Nephron progenitor cell (in vitro differentiated cells): ENCODE data around the gene MTG2.
A peak's percentile ranks its signal among the peaks of the same experiment; 100 is the strongest.

Experiments
- DNase-seq: peaks from one replicate; pipeline ENCODE4 v3.0.0; 2021
- H3K27ac Mint-ChIP-seq: 2 replicates; pipeline ENCODE4 v1.8.0; 2021; ENCODE audit warnings: mild to moderate bottlenecking, moderate library complexity, mixed read lengths
- H3K27me3 Mint-ChIP-seq: 2 replicates; pipeline ENCODE4 v1.8.0; 2021; ENCODE audit warnings: mild to moderate bottlenecking, low read depth, mixed read lengths; ENCODE audit not compliant: poor library complexity
- H3K36me3 Mint-ChIP-seq: 2 replicates; pipeline ENCODE4 v1.8.0; 2021; ENCODE audit warnings: low read depth, mixed read lengths
- H3K4me1 Mint-ChIP-seq: 2 replicates; pipeline ENCODE4 v1.8.0; 2021; ENCODE audit warnings: mixed read lengths
- H3K4me3 Mint-ChIP-seq: 2 replicates; pipeline ENCODE4 v1.8.0; 2021; ENCODE audit warnings: mild to moderate bottlenecking, moderate library complexity, mixed read lengths
- H3K9me3 Mint-ChIP-seq: 2 replicates; pipeline ENCODE4 v1.8.0; 2021; ENCODE audit warnings: mild to moderate bottlenecking, moderate library complexity, mixed read lengths
- TF ChIP-seq, protein P1 (sequence below): fragments of 200-600 bp; sonication (generic); IDR thresholded peaks from 2 replicates; pipeline ENCODE4 v1.5.0; 2021; ENCODE audit warnings: antibody characterized with exemption

Gene MTG2

GRCh38 chr20:62186887-62187866 is 4.3 kb downstream of the MTG2 start:
- Mint-ChIP-seq H3K4me3 (no peak overlapping the region), H3K36me3 (peaks cover 7% of the 10 kb centered on the region), H3K27ac (peak overlapping the region; percentile 33), H3K4me1 (peaks cover 19% of the 10 kb centered on the region), H3K27me3 (peaks cover 2% of the 10 kb centered on the region), H3K9me3 (no peaks in the 10 kb centered on the region)
- TF ChIP-seq, protein P1, sequence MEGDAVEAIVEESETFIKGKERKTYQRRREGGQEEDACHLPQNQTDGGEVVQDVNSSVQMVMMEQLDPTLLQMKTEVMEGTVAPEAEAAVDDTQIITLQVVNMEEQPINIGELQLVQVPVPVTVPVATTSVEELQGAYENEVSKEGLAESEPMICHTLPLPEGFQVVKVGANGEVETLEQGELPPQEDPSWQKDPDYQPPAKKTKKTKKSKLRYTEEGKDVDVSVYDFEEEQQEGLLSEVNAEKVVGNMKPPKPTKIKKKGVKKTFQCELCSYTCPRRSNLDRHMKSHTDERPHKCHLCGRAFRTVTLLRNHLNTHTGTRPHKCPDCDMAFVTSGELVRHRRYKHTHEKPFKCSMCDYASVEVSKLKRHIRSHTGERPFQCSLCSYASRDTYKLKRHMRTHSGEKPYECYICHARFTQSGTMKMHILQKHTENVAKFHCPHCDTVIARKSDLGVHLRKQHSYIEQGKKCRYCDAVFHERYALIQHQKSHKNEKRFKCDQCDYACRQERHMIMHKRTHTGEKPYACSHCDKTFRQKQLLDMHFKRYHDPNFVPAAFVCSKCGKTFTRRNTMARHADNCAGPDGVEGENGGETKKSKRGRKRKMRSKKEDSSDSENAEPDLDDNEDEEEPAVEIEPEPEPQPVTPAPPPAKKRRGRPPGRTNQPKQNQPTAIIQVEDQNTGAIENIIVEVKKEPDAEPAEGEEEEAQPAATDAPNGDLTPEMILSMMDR = no peak
- DNase-seq = no peak

DNA sequence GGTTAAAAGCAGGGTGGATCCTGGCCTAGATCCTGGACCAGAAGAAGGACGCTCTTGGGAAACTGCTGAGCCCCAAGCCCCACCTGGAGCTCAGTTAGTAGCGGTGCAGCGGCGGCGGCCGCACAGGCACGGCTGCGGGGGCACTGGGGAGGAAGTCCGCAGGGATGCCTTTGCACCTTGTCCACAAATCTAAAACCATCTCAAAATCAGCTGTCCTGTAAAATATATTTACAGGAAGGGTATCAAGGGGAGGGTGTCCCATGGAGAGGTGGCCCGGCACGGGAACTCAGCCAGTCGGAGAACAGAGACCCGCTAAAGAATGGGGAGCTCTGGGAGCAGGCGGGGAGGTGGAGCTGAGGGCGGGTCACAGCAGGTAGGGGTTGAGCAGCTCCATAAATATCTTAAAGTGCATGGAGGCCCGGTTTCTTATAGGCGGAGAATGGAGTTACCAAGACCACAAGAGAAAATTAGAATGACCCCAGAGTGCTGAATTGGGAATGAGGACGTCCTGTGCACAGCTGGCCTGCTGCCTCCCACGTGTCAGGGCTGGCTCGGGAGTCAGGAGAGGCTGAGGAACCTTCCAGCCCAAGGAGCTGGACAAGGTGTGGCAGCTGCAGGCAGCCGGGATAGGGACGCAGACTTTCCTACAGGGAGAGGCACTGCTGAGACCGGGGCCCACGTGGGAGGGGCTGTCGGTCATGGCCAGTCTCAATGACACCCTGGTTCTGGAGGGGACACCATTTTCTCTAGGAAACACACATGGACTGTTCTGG is 8.0 kb downstream of the MTG2 start:
- Mint-ChIP-seq H3K36me3 (peaks cover 13% of the 10 kb centered on the region), H3K4me3 (no peak overlapping the region), H3K27me3 (no peaks in the 10 kb centered on the region), H3K27ac (peak overlapping the region; percentile 17), H3K4me1 (peaks cover 9% of the 10 kb centered on the region), H3K9me3 (no peaks in the 10 kb centered on the region)
- TF ChIP-seq, protein P1 = no peak
- no peak for DNase-seq

DNA sequence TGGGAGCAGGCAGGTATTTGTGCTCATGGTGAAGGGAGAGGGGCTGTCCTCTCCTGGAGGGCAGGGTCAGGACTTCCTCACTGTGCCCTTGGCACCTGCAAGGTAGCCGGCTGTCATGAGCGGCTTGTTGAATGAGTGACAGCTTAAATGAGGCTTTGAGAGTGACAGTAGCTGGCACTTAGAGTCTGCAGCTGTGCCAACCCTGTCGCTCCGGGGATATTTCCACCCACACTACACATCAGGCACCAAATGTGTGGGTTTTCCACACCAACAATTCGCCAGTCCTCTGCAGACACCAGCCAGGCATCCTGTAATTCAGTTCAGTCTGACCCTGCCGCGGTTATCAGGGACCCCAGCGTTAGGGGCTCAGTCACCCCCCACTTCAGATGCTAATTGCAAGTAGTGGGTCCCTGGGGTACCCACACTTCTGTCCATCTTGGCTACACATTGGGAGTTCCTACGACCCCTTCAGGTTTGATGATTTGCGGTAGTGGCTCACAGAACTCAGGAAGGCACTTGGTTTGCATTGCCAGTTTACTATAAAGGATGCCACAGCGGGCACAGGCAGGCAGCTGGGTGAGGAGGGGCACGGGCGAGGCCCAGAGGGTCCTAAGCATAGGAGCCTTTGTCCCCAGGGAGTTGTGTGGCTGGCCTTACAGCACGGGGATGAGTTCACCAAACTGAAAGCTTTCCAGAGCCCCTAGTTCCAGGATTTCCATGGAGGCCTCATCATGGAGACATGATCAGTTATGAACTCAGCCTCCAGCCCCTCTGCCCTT is 9.1 kb downstream of the MTG2 start:
- Mint-ChIP-seq H3K9me3 (no peaks in the 10 kb centered on the region), H3K36me3 (peaks cover 14% of the 10 kb centered on the region), H3K4me1 (peaks cover 5% of the 10 kb centered on the region), H3K27ac (no peak overlapping the region), H3K4me3 (no peak overlapping the region), H3K27me3 (no peaks in the 10 kb centered on the region)
- TF ChIP-seq, protein P1 = no peak
- DNase-seq = no peak

DNA sequence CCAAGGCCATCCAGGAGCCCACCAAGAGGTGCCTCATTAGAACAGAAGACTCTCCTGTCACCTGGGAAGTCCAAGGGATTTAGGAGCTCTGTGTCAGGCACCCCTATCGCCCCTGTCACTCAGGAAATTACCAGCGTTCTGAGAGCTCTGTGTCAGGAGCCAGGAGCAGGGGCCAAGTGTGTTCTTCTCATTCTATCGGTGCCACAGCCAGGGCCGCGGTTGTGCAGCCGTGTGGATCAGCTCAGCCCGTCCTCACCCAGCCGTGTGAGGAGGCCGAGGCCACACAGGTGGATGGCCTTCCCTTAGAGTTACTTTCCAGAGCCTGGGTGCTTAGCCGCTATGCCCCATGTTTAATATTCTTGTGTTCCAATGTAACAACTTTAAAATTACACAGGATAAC is 9.8 kb downstream of the MTG2 start:
- no peaks in the 10 kb centered on the region for H3K27me3 Mint-ChIP-seq
- TF ChIP-seq, protein P1 = no peak
- no peaks in the 10 kb centered on the region for H3K9me3 Mint-ChIP-seq
- no peak overlapping the region for H3K27ac Mint-ChIP-seq
- peaks cover 5% of the 10 kb centered on the region for H3K4me1 Mint-ChIP-seq
- peaks cover 14% of the 10 kb centered on the region for H3K36me3 Mint-ChIP-seq
- DNase-seq = no peak
- no peak overlapping the region for H3K4me3 Mint-ChIP-seq

- TF ChIP-seq, protein P1 = no peak
- Mint-ChIP-seq H3K27ac (no peak overlapping the region), H3K36me3 (peaks cover 18% of the 10 kb centered on the region), H3K4me1 (peaks cover 5% of the 10 kb centered on the region), H3K27me3 (no peaks in the 10 kb centered on the region), H3K9me3 (no peaks in the 10 kb centered on the region), H3K4me3 (no peak overlapping the region)
- no peak for DNase-seq
Observed at GRCh38 chr20:62193079-62194025, 10.5 kb downstream of the MTG2 start.
